ENCODE data around the gene KCNJ18.
"Not testable (repeated sequence)": the region's sequence is repeated elsewhere in the genome, so short reads cannot be mapped to it uniquely, and the experiment has no call there.

The KCNJ18 gene

GRCh38 chr17:21686165-21687015, 5.9 kb upstream of the KCNJ18 start:
- no peak for TF ChIP-seq CTCF (IDR thresholded peaks at IDR 0.05; ENCODE audit: insufficient read depth, low read depth, low read length, missing control alignments)
- H3K4me3 ChIP-seq (ENCODE audit: low read length): no peak overlapping the region
- DNase-seq (ENCODE audit: low read depth): no peak

- TF ChIP-seq CTCF (IDR thresholded peaks at IDR 0.05; ENCODE audit: insufficient read depth, low read depth, low read length, missing control alignments): no peak
- no peak for DNase-seq (ENCODE audit: low read depth)
- H3K4me3 ChIP-seq (ENCODE audit: low read length): no peak overlapping the region
These were observed 5.0 kb upstream of the KCNJ18 start for GRCh38 chr17:21687136-21687953.

- H3K4me3 ChIP-seq (ENCODE audit: low read length): no peak overlapping the region
- TF ChIP-seq CTCF (IDR thresholded peaks at IDR 0.05; ENCODE audit: insufficient read depth, low read depth, low read length, missing control alignments): no peak
- DNase-seq (ENCODE audit: low read depth): no peak
These were observed 3.9 kb upstream of the KCNJ18 start for GRCh38 chr17:21688293-21688949.

- no peak for TF ChIP-seq CTCF (IDR thresholded peaks at IDR 0.05; ENCODE audit: insufficient read depth, low read depth, low read length, missing control alignments)
- peak; percentile 15 for DNase-seq (ENCODE audit: low read depth)
These were observed 2.7 kb upstream of the KCNJ18 start for GRCh38 chr17:21689604-21690003.

GRCh38 chr17:21690811-21691210, 1.5 kb upstream of the KCNJ18 start:
- DNase-seq (ENCODE audit: low read depth); H3K4me3 ChIP-seq (ENCODE audit: low read length): not testable (repeated sequence)

More at GRCh38 chr17:21689604-21690003, 2.7 kb upstream of the KCNJ18 start:
- H3K4me3 ChIP-seq (ENCODE audit: low read length): no peak overlapping the region

- not testable (repeated sequence) for DNase-seq (ENCODE audit: low read depth); H3K4me3 ChIP-seq (ENCODE audit: low read length)
These were observed 842 bp upstream of the KCNJ18 start for GRCh38 chr17:21691481-21691880.

GRCh38 chr17:21692704-21693065, 362 bp downstream of the KCNJ18 start:
- not testable (repeated sequence) for H3K4me3 ChIP-seq (ENCODE audit: low read length)

GRCh38 chr17:21693391-21693796, 1.1 kb downstream of the KCNJ18 start:
- not testable (repeated sequence) for DNase-seq (ENCODE audit: low read depth); H3K4me3 ChIP-seq (ENCODE audit: low read length)

More at GRCh38 chr17:21692704-21693065, 362 bp downstream of the KCNJ18 start:
- DNase-seq (ENCODE audit: low read depth): not testable (repeated sequence)

GRCh38 chr17:21693937-21694336, 1.6 kb downstream of the KCNJ18 start:
- DNase-seq (ENCODE audit: low read depth): peak; percentile 9
- H3K4me3 ChIP-seq (ENCODE audit: low read length): not testable (repeated sequence)

GRCh38 chr17:21696227-21696626, 3.9 kb downstream of the KCNJ18 start:
- not testable (repeated sequence) for H3K4me3 ChIP-seq (ENCODE audit: low read length); DNase-seq (ENCODE audit: low read depth)

- not testable (repeated sequence) for H3K4me3 ChIP-seq (ENCODE audit: low read length); DNase-seq (ENCODE audit: low read depth)
These were observed 4.7 kb downstream of the KCNJ18 start for GRCh38 chr17:21696842-21697507.

- not testable (repeated sequence) for H3K4me3 ChIP-seq (ENCODE audit: low read length); DNase-seq (ENCODE audit: low read depth)
These were observed 5.2 kb downstream of the KCNJ18 start for GRCh38 chr17:21697508-21697860.

GRCh38 chr17:21698437-21699075, 6.2 kb downstream of the KCNJ18 start:
- not testable (repeated sequence) for H3K4me3 ChIP-seq (ENCODE audit: low read length); DNase-seq (ENCODE audit: low read depth)
